ENCODE measurements around the gene CALN1.

DNA sequence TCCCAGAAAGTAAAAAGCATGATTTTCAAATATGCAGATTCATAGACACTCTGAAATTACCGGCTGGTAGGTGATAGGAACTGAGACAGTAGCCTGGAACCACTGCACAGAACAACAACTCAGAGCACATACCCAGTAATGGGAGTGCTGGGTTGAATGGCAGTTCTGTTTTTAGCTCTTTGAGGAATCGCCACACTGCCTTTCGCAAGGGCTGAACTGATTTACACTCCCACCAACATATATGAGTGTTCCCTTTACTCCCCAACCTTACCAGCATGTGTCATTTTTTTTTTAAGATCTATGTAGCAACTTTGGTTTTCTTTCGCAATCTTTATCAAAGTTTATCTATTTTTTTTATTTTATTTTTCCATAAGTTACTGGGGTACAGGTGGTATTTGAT is 358.8 kb downstream of the CALN1 start:
- no peak for TF ChIP-seq POLR2A (IDR thresholded peaks at IDR 0.05)
- TF ChIP-seq, protein P1, sequence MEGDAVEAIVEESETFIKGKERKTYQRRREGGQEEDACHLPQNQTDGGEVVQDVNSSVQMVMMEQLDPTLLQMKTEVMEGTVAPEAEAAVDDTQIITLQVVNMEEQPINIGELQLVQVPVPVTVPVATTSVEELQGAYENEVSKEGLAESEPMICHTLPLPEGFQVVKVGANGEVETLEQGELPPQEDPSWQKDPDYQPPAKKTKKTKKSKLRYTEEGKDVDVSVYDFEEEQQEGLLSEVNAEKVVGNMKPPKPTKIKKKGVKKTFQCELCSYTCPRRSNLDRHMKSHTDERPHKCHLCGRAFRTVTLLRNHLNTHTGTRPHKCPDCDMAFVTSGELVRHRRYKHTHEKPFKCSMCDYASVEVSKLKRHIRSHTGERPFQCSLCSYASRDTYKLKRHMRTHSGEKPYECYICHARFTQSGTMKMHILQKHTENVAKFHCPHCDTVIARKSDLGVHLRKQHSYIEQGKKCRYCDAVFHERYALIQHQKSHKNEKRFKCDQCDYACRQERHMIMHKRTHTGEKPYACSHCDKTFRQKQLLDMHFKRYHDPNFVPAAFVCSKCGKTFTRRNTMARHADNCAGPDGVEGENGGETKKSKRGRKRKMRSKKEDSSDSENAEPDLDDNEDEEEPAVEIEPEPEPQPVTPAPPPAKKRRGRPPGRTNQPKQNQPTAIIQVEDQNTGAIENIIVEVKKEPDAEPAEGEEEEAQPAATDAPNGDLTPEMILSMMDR (IDR thresholded peaks at IDR 0.05): no peak

All from heart left ventricle (tissue), 13 donors.